Right atrium auricular region (tissue), 2 donors: ENCODE measurements around the gene MS4A2. TPM values are rescaled to one million over a fixed set of nuclear protein-coding genes. Genes with fewer than 3 reads are reported as not detected.

Experiments used
- DNase-seq: peaks from one replicate; pipeline ENCODE4 v3.0.0-alpha.2; 2019; ENCODE audit warnings: low spot score
- H3K27ac ChIP-seq, 2 donors: fragments of 200-600 bp; sonication (generic); 1 replicate in 1 of 2; 2 replicates in 1 of 2; pipeline ENCODE4 v1.5.1; 2016 to 2019
- H3K27me3 ChIP-seq, 2 donors: fragments of 200-600 bp; sonication (generic); one replicate each; pipeline versions ENCODE4 v1.5.1 to v1.6.0; 2017 to 2019
- H3K36me3 ChIP-seq: fragments of 200-600 bp; sonication (generic); one replicate; pipeline ENCODE4 v1.5.1; 2016
- H3K4me1 ChIP-seq, 2 donors: fragments of 200-600 bp; sonication (generic); one replicate each; pipeline versions ENCODE4 v1.5.1 to v1.6.0; 2017 to 2019
- H3K4me3 ChIP-seq, 2 donors: fragments of 200-600 bp; sonication (generic); 1 replicate in 1 of 2; 2 replicates in 1 of 2; pipeline ENCODE4 v1.5.1; 2017 to 2019; ENCODE audit warnings: mild to moderate bottlenecking in 1 of 2, moderate library complexity in 1 of 2
- H3K9me3 ChIP-seq, 2 donors: fragments of 200-600 bp; sonication (generic); one replicate each; pipeline ENCODE4 v1.5.1; 2019
- CTCF ChIP-seq, 2 donors: fragments of 200-600 bp; sonication (generic); IDR thresholded peaks; one replicate each; pipeline ENCODE4 v1.5.1; 2019; ENCODE audit warnings: antibody characterized with exemption in 2 of 2
- total RNA-seq, 2 donors: library from RNA; depleted of rRNA; stranded (reverse); fragments of >200 nt; gene quantifications; one replicate each; pipeline ENCODE4 v1.1.0, GENCODE V29; 2016

The MS4A2 gene
- total RNA-seq, 2 donors from 2014 or later = 0.93 TPM; not detected in 1

GRCh38 chr11:60129853-60130252 is 41.4 kb downstream of the MS4A2 start:
- no peak for TF ChIP-seq CTCF (IDR thresholded peaks at IDR 0.05)
- Histone ChIP-seq H3K4me1 (no peaks in the 10 kb centered on the region), H3K9me3 (no peaks in the 10 kb centered on the region), H3K4me3 (no peak overlapping the region), H3K27me3 (no peaks in the 10 kb centered on the region), H3K27ac (no peak overlapping the region), H3K36me3 (no peaks in the 10 kb centered on the region)
- DNase-seq = no peak

GRCh38 chr11:60130496-60130895 is 42.0 kb downstream of the MS4A2 start:
- Histone ChIP-seq H3K27ac (no peak overlapping the region), H3K36me3 (no peaks in the 10 kb centered on the region), H3K4me3 (no peak overlapping the region), H3K4me1 (no peaks in the 10 kb centered on the region), H3K9me3 (no peaks in the 10 kb centered on the region), H3K27me3 (no peaks in the 10 kb centered on the region)
- TF ChIP-seq CTCF (IDR thresholded peaks at IDR 0.05) = peak; percentile 19 to 62
- no peak for DNase-seq

- Histone ChIP-seq H3K9me3 (no peaks in the 10 kb centered on the region), H3K4me3 (no peak overlapping the region), H3K27ac (no peak overlapping the region), H3K4me1 (no peaks in the 10 kb centered on the region), H3K36me3 (no peaks in the 10 kb centered on the region), H3K27me3 (no peaks in the 10 kb centered on the region)
- TF ChIP-seq CTCF (IDR thresholded peaks at IDR 0.05) = no peak
- DNase-seq = no peak
These were observed 43.4 kb downstream of the MS4A2 start for GRCh38 chr11:60131912-60132311.

- no peak for TF ChIP-seq CTCF (IDR thresholded peaks at IDR 0.05)
- no peak overlapping the region for H3K4me3 ChIP-seq
- H3K4me1 ChIP-seq = no peaks in the 10 kb centered on the region
- H3K9me3 ChIP-seq = peaks cover 0 to 5% of the 10 kb centered on the region in 2 donors
- no peaks in the 10 kb centered on the region for H3K27me3 ChIP-seq
- no peaks in the 10 kb centered on the region for H3K36me3 ChIP-seq
- no peak for DNase-seq
- no peak overlapping the region for H3K27ac ChIP-seq
These were observed 45.5 kb downstream of the MS4A2 start for GRCh38 chr11:60133917-60134316.

- no peaks in the 10 kb centered on the region for H3K9me3 ChIP-seq
- H3K36me3 ChIP-seq = no peaks in the 10 kb centered on the region
- no peak overlapping the region for H3K27ac ChIP-seq
- no peak for TF ChIP-seq CTCF (IDR thresholded peaks at IDR 0.05)
- no peaks in the 10 kb centered on the region for H3K27me3 ChIP-seq
- DNase-seq = no peak
- H3K4me1 ChIP-seq = no peaks in the 10 kb centered on the region
- H3K4me3 ChIP-seq = no peak overlapping the region
These were observed 55.3 kb downstream of the MS4A2 start for GRCh38 chr11:60143768-60144167.

GRCh38 chr11:60145677-60146076 is 57.2 kb downstream of the MS4A2 start:
- no peaks in the 10 kb centered on the region for H3K36me3 ChIP-seq
- no peaks in the 10 kb centered on the region for H3K9me3 ChIP-seq
- no peak overlapping the region for H3K27ac ChIP-seq
- DNase-seq = no peak
- no peak for TF ChIP-seq CTCF (IDR thresholded peaks at IDR 0.05)
- H3K4me3 ChIP-seq = no peak overlapping the region
- H3K4me1 ChIP-seq = no peaks in the 10 kb centered on the region
- no peaks in the 10 kb centered on the region for H3K27me3 ChIP-seq
